ENCODE measurements around the gene HSD17B8. TPM values are rescaled to one million over a fixed set of nuclear protein-coding genes. Genes with fewer than 3 reads are reported as not detected.

The HSD17B8 gene
- total RNA-seq, 4 donors from 2014 or later, result 7.9 to 28.3 (median 14.3) TPM

DNA sequence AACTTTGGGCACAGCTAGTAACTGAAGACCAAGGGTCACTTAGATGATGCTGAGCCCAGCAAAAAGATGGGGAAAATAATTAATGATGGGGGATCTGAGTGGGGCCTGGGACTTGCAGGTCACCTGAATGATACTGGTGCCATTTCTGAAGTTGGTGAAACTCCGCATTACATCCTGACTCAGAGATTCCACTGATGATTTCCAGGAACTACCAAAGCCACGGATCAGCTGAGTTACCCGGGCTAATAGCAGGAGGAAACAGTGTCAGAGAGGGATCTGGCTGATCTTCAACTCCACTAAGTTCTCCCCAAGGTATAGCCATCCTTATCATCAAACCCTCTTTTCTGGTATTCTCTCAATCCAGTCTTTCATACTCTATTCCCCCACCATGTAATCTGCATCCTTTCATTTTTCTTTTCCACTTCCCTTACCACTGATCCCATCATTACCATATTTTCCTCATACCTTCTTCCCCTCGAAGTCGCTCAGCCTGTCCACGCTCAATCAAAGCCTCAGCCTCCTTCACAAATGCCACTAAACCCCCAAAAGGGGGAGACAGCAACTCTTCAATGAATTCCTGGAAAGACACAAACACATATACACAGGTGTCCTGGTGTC is 47.0 kb downstream of the HSD17B8 start:
- H3K27me3 ChIP-seq, result no peaks in the 10 kb centered on the region
- intact Hi-C loops (cut with DNase I; ENCODE audit: low total_unique reads), result no loop called here
- ATAC-seq, result no peak

DNA sequence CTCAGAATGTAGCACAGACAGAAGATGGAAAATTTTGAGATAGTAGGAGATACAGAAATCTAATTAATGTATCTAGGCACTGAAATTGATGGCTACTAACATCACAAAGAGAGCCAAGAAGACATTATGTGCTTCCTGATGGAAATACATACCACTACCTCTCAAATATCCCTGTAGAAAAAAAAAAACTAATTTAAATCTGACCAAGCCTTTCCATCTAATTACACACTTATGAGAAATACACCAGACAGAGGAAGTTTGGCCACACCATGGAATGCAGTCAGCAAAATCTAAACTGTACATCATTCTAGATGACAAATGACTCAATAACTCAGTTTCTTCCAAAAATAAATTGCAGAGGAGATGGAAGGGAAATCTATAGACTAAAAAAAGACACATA is 48.3 kb downstream of the HSD17B8 start:
- ATAC-seq (no peak), DNase-seq (no peak)
- Histone ChIP-seq H3K27me3 (no peaks in the 10 kb centered on the region), H3K9me3 (no peaks in the 10 kb centered on the region), H3K27ac (no peak overlapping the region), H3K36me3 (peaks cover 0 to 23% of the 10 kb centered on the region in 2 donors), H3K4me1 (peaks cover 10 to 17% of the 10 kb centered on the region in 2 donors), H3K4me3 (no peak overlapping the region)
- TF ChIP-seq CTCF (IDR thresholded peaks at IDR 0.05 in 4 of 5, conservative IDR thresholded peaks at IDR 0.05 in 1 of 5), result no peak
- TF ChIP-seq POLR2A (IDR thresholded peaks at IDR 0.05), result no peak
- intact Hi-C loops (cut with DNase I; ENCODE audit: low total_unique reads), result no loop called here
- in situ Hi-C loops (cut with MboI; ENCODE audit: low sequenced_read_pairs in 4 of 4), result no loop called here

More for the DNA sequence above, 47.0 kb downstream of the HSD17B8 start:
- Histone ChIP-seq H3K4me1 (peaks cover 10 to 17% of the 10 kb centered on the region in 2 donors), H3K4me3 (no peak overlapping the region), H3K36me3 (peaks cover 0 to 15% of the 10 kb centered on the region in 2 donors), H3K9me3 (no peaks in the 10 kb centered on the region), H3K27ac (no peak overlapping the region)
- no peak for TF ChIP-seq POLR2A (IDR thresholded peaks at IDR 0.05)
- no peak for TF ChIP-seq CTCF (IDR thresholded peaks at IDR 0.05 in 4 of 5, conservative IDR thresholded peaks at IDR 0.05 in 1 of 5)
- in situ Hi-C loops (cut with MboI; ENCODE audit: low sequenced_read_pairs in 4 of 4), result no loop called here
- DNase-seq, result no peak

- no peaks in the 10 kb centered on the region for H3K27me3 ChIP-seq
- no peaks in the 10 kb centered on the region for H3K9me3 ChIP-seq
- no peak for DNase-seq
- peaks cover 6 to 9% of the 10 kb centered on the region in 2 donors for H3K4me1 ChIP-seq
- no peak overlapping the region for H3K27ac ChIP-seq
- in situ Hi-C loops (cut with MboI; ENCODE audit: low sequenced_read_pairs in 4 of 4), result no loop called here
- peaks cover 0 to 35% of the 10 kb centered on the region in 2 donors for H3K36me3 ChIP-seq
- H3K4me3 ChIP-seq, result no peak overlapping the region
- no peak for TF ChIP-seq POLR2A (IDR thresholded peaks at IDR 0.05)
- TF ChIP-seq CTCF (IDR thresholded peaks at IDR 0.05 in 4 of 5, conservative IDR thresholded peaks at IDR 0.05 in 1 of 5), result no peak
- intact Hi-C loops (cut with DNase I; ENCODE audit: low total_unique reads), result no loop called here
- no peak for ATAC-seq
Observed at GRCh38 chr6:33254591-33254990, 50.1 kb downstream of the HSD17B8 start.

MicroRNAs within 50 kb of the gene (microRNA counts, 767-probe panel; counts per million panel counts)
- 356 to 448 counts per million in 2 donors for microRNA hsa-miR-219-1-3p
- microRNA hsa-miR-219-5p, result 356 to 448 counts per million in 2 donors

Small RNAs within 50 kb of the gene (microRNA-seq; reads per million reads assigned to microRNA genes)
- 0 to 1.2 reads per million in 2 donors for gene MIR219A1 (ENCODE audit: borderline replicate concordance in 2 of 2)

Other genes with a start within 250 kb of the HSD17B8 start
- 100 to 1,000 TPM in 1 of 4 donors, 10 to 100 TPM in 3; 62.5 to 108 (median 86.6) TPM for gene BRD2, start 236.1 kb upstream of the HSD17B8 start, total RNA-seq
- gene HLA-DOA, start 195.1 kb upstream of the HSD17B8 start, total RNA-seq, result 1 to 10 TPM in 2 of 4 donors, under 1 TPM in 2; 0.20 to 2.9 (median 0.86) TPM
- 10 to 100 TPM in 3 of 4 donors, 1 to 10 TPM in 1; 6.8 to 51.8 (median 23.4) TPM for gene HLA-DPA1, start 131.0 kb upstream of the HSD17B8 start, total RNA-seq
- 10 to 100 TPM; 16.7 to 52.1 (median 23.5) TPM for gene HLA-DPB1, start 128.7 kb upstream of the HSD17B8 start, total RNA-seq
- gene COL11A2, start 12.2 kb upstream of the HSD17B8 start, total RNA-seq, result under 1 TPM; 0.31 to 0.92 (median 0.47) TPM
- 10 to 100 TPM; 20.8 to 38.4 (median 24.6) TPM for gene RXRB, start 4.0 kb upstream of the HSD17B8 start, total RNA-seq
- gene SLC39A7, start 3.8 kb upstream of the HSD17B8 start, total RNA-seq, result 10 to 100 TPM; 21.9 to 45.4 (median 26.2) TPM
- gene RING1, start 3.8 kb downstream of the HSD17B8 start, total RNA-seq, result 10 to 100 TPM in 3 of 4 donors, 1 to 10 TPM in 1; 7.4 to 16.3 (median 12.1) TPM
- 10 to 100 TPM; 28.7 to 52.8 (median 41.2) TPM for gene VPS52, start 67.2 kb downstream of the HSD17B8 start, total RNA-seq
- 1,000 to 10,000 TPM; 1,834 to 2,142 (median 2,010) TPM for gene RPS18, start 67.4 kb downstream of the HSD17B8 start, total RNA-seq
- 1 to 10 TPM; 1.0 to 2.0 (median 1.7) TPM for gene B3GALT4, start 72.5 kb downstream of the HSD17B8 start, total RNA-seq
- 10 to 100 TPM; 34.5 to 57.3 (median 49.1) TPM for gene WDR46, start 84.6 kb downstream of the HSD17B8 start, total RNA-seq
- gene PFDN6, start 84.9 kb downstream of the HSD17B8 start, total RNA-seq, result 100 to 1,000 TPM in 1 of 4 donors, 10 to 100 TPM in 3; 49.9 to 106 (median 76.8) TPM
- gene RGL2, start 94.3 kb downstream of the HSD17B8 start, total RNA-seq, result 10 to 100 TPM; 39.8 to 52.3 (median 40.8) TPM
- gene TAPBP, start 109.4 kb downstream of the HSD17B8 start, total RNA-seq, result 10 to 100 TPM; 15.9 to 42.4 (median 36.5) TPM
- 10 to 100 TPM in 3 of 4 donors, 1 to 10 TPM in 1; 9.0 to 19.3 (median 16.3) TPM for gene ZBTB22, start 113.1 kb downstream of the HSD17B8 start, total RNA-seq
- 10 to 100 TPM; 37.2 to 76.0 (median 59.8) TPM for gene DAXX, start 118.3 kb downstream of the HSD17B8 start, total RNA-seq
- 1 to 10 TPM in 1 of 4 donors, under 1 TPM in 1, not detected in 2; 0.64 to 1.4 TPM for gene KIFC1, start 187.2 kb downstream of the HSD17B8 start, total RNA-seq
- gene PHF1, start 206.4 kb downstream of the HSD17B8 start, total RNA-seq, result 10 to 100 TPM; 53.5 to 65.8 (median 62.9) TPM
- gene CUTA, start 213.5 kb downstream of the HSD17B8 start, total RNA-seq, result 100 to 1,000 TPM in 2 of 4 donors, 10 to 100 TPM in 2; 69.9 to 119 (median 93.2) TPM
- 1 to 10 TPM in 3 of 4 donors, under 1 TPM in 1; 0.71 to 2.3 (median 1.3) TPM for gene SYNGAP1, start 215.4 kb downstream of the HSD17B8 start, total RNA-seq
- gene ZBTB9, start 249.9 kb downstream of the HSD17B8 start, total RNA-seq, result 1 to 10 TPM in 2 of 4 donors, under 1 TPM in 2; 0.82 to 2.2 (median 1.2) TPM

Measured in gastrocnemius medialis (tissue), 4 donors.